Astrocyte of the cerebellum (primary cell): Measurements from ENCODE around the gene RNF114.
"Not testable (repeated sequence)": the region's sequence is repeated elsewhere in the genome, so short reads cannot be mapped to it uniquely, and the experiment has no call there.

Experiments used
- DNase-seq: peaks from one replicate; pipeline ENCODE4 v3.0.0-alpha.2; 2011; ENCODE audit warnings: low read depth
- H3K4me3 ChIP-seq: 2 replicates; pipeline ENCODE4 v1.5.1; 2011; ENCODE audit warnings: mild to moderate bottlenecking, low read depth, low read length, moderate library complexity
- CTCF ChIP-seq: IDR thresholded peaks from 2 replicates; pipeline ENCODE4 v1.5.1; 2012; ENCODE audit warnings: low read length, low read depth, moderate library complexity, mild to moderate bottlenecking; ENCODE audit errors: missing control alignments
- in situ Hi-C: cut with HindIII; loops from 2 replicates; pipeline ENCODE4 v1.10.0; 2017; ENCODE audit warnings: low sequenced_read_pairs

RNF114 gene

GRCh38 chr20:49976542-49976941, 40.3 kb downstream of the RNF114 start:
- in situ Hi-C loops = loop anchor here (25.0 kb wide), 1 partner anchor 111 kb away; no protein-coding TSS in a partner anchor
- no peak overlapping the region for H3K4me3 ChIP-seq
- TF ChIP-seq CTCF = no peak
- DNase-seq = no peak

GRCh38 chr20:49977740-49978139, 41.5 kb downstream of the RNF114 start:
- not testable (repeated sequence) for H3K4me3 ChIP-seq, DNase-seq
- in situ Hi-C loops = loop anchor here (25.0 kb wide), 1 partner anchor 110 kb away; no protein-coding TSS in a partner anchor

GRCh38 chr20:49978685-49979029, 42.5 kb downstream of the RNF114 start:
- no peak for TF ChIP-seq CTCF

GRCh38 chr20:49979030-49979832, 43.0 kb downstream of the RNF114 start:
- in situ Hi-C loops = loop anchor here (25.0 kb wide), 1 partner anchor 108 kb away; no protein-coding TSS in a partner anchor
- peak; percentile 99 for TF ChIP-seq CTCF
- H3K4me3 ChIP-seq = peak overlapping the region; percentile 26
- no peak for DNase-seq

More at GRCh38 chr20:49978685-49979029, 42.5 kb downstream of the RNF114 start:
- no peak overlapping the region for H3K4me3 ChIP-seq
- in situ Hi-C loops = loop anchor here (25.0 kb wide), 1 partner anchor 109 kb away; no protein-coding TSS in a partner anchor
- no peak for DNase-seq

- no peak overlapping the region for H3K4me3 ChIP-seq
- TF ChIP-seq CTCF = no peak
- DNase-seq = no peak
- in situ Hi-C loops = loop anchor here (25.0 kb wide), 1 partner anchor 107 kb away; no protein-coding TSS in a partner anchor
Measured at GRCh38 chr20:49980140-49981008, 44.2 kb downstream of the RNF114 start.

- no peak for DNase-seq
- in situ Hi-C loops = loop anchor here (25.0 kb wide), 1 partner anchor 106 kb away; no protein-coding TSS in a partner anchor
- no peak overlapping the region for H3K4me3 ChIP-seq
- TF ChIP-seq CTCF = no peak
Measured at GRCh38 chr20:49981218-49982071, 45.2 kb downstream of the RNF114 start.
